Activated CD8-positive, alpha-beta memory T cell treated with anti-CD3 and anti-CD28 coated beads, Interleukin-2, amount 50 U/mL, for 24 hours (primary cell): Measurements from ENCODE around the gene JSRP1.
"Not testable (repeated sequence)": the region's sequence is repeated elsewhere in the genome, so short reads cannot be mapped to it uniquely, and the experiment has no call there.

ENCODE experiments used
- DNase-seq: peaks from one replicate; pipeline ENCODE4 v3.0.0-alpha.2; 2020; ENCODE audit errors: extremely low read depth

JSRP1 gene

GRCh38 chr19:2282062-2282861 lies 26.0 kb upstream of the JSRP1 start, which contains the start of gene PEAK3:
Gene PEAK3, minus strand, starts transcription at chr19:2282175. Its CDS starts 1,244 bp downstream, at chr19:2280931.
- no peak for DNase-seq

GRCh38 chr19:2281265-2282061 lies 25.2 kb upstream of the JSRP1 start:
- DNase-seq: not testable (repeated sequence)

- no peak for DNase-seq
Observed at GRCh38 chr19:2280633-2281264, 24.5 kb upstream of the JSRP1 start.

GRCh38 chr19:2278459-2279158 lies 22.4 kb upstream of the JSRP1 start:
- DNase-seq: no peak

- no peak for DNase-seq
Observed at GRCh38 chr19:2277138-2277537, 20.9 kb upstream of the JSRP1 start.

GRCh38 chr19:2276429-2276986 lies 20.3 kb upstream of the JSRP1 start:
- no peak for DNase-seq

GRCh38 chr19:2275588-2276428 lies 19.6 kb upstream of the JSRP1 start:
- no peak for DNase-seq

- DNase-seq: no peak
Observed at GRCh38 chr19:2274931-2275535, 18.8 kb upstream of the JSRP1 start.

GRCh38 chr19:2274185-2274711 lies 18.0 kb upstream of the JSRP1 start:
- no peak for DNase-seq

- DNase-seq: no peak
Observed at GRCh38 chr19:2273356-2274184, 17.4 kb upstream of the JSRP1 start.

GRCh38 chr19:2271234-2272103 lies 15.3 kb upstream of the JSRP1 start:
- DNase-seq: no peak

GRCh38 chr19:2270423-2271233 lies 14.4 kb upstream of the JSRP1 start:
- peak; percentile 43 for DNase-seq

GRCh38 chr19:2270157-2270422 lies 13.9 kb upstream of the JSRP1 start:
- DNase-seq: no peak

GRCh38 chr19:2269244-2270156 lies 13.3 kb upstream of the JSRP1 start:
- DNase-seq: peak; percentile 97

GRCh38 chr19:2268861-2269243 lies 12.6 kb upstream of the JSRP1 start:
- no peak for DNase-seq

GRCh38 chr19:2268480-2268830 lies 12.2 kb upstream of the JSRP1 start:
- no peak for DNase-seq
